Trophoblast cell (in vitro differentiated cells and primary cell): ENCODE data around the gene TARM1.
"Not testable (repeated sequence)": the region's sequence is repeated elsewhere in the genome, so short reads cannot be mapped to it uniquely, and the experiment has no call there.

Source experiments
- DNase-seq, 2 donors: peaks; one replicate each; pipeline ENCODE4 v3.0.0-alpha.2; 2016
- H2AFZ ChIP-seq: 2 replicates; pipeline ENCODE4 v1.6.1; 2013; ENCODE audit warnings: low read length, moderate library complexity, mild to moderate bottlenecking; ENCODE audit not compliant: insufficient read depth, poor library complexity
- H2AK5ac ChIP-seq: 2 replicates; pipeline ENCODE4 v1.6.1; 2013; ENCODE audit warnings: mild to moderate bottlenecking, low read length
- H2BK120ac ChIP-seq: 2 replicates; pipeline ENCODE4 v1.6.1; 2013; ENCODE audit warnings: low read length, mild to moderate bottlenecking, moderate library complexity; ENCODE audit not compliant: insufficient read depth, poor library complexity
- H2BK12ac ChIP-seq: 2 replicates; pipeline ENCODE4 v1.6.1; 2013; ENCODE audit warnings: mild to moderate bottlenecking, low read length, moderate library complexity
- H2BK5ac ChIP-seq: 2 replicates; pipeline ENCODE4 v1.6.1; 2013; ENCODE audit warnings: low read length, low read depth, moderate library complexity, mild to moderate bottlenecking; ENCODE audit not compliant: poor library complexity
- H3K14ac ChIP-seq: 2 replicates; pipeline ENCODE4 v1.6.1; 2013; ENCODE audit warnings: mild to moderate bottlenecking, low read length
- H3K18ac ChIP-seq: 2 replicates; pipeline ENCODE4 v1.6.1; 2013; ENCODE audit warnings: mild to moderate bottlenecking, low read length
- H3K23ac ChIP-seq: 2 replicates; pipeline ENCODE4 v1.6.1; 2013; ENCODE audit warnings: low read length
- H3K27ac ChIP-seq: 2 replicates; pipeline ENCODE4 v1.5.1; 2013; ENCODE audit warnings: low read depth, mild to moderate bottlenecking, inconsistent platforms, low read length, moderate library complexity
- H3K27me3 ChIP-seq: 2 replicates; pipeline ENCODE4 v1.6.1; 2013; ENCODE audit warnings: inconsistent platforms, mild to moderate bottlenecking, low read length, moderate library complexity; ENCODE audit not compliant: insufficient read depth
- H3K36me3 ChIP-seq, 2 experiments: 1 replicate in 1 of 2; 2 replicates in 1 of 2; pipeline ENCODE4 v1.6.1; 2013; ENCODE audit warnings: low read length in 2 of 2, mild to moderate bottlenecking in 2 of 2, moderate library complexity in 1 of 2; ENCODE audit not compliant: insufficient read depth in 2 of 2, control insufficient read depth in 1 of 2
- H3K4ac ChIP-seq: 2 replicates; pipeline ENCODE4 v1.6.1; 2013; ENCODE audit warnings: low read depth, mild to moderate bottlenecking, low read length, moderate library complexity
- H3K4me1 ChIP-seq, 2 experiments: 1 replicate in 1 of 2; 2 replicates in 1 of 2; pipeline ENCODE4 v1.6.1; 2013; ENCODE audit warnings: low read length in 2 of 2, mild to moderate bottlenecking in 2 of 2, moderate library complexity in 1 of 2; ENCODE audit not compliant: insufficient read depth in 2 of 2, control insufficient read depth in 1 of 2
- H3K4me2 ChIP-seq: 2 replicates; pipeline ENCODE4 v1.6.1; 2013; ENCODE audit warnings: inconsistent platforms, mild to moderate bottlenecking, low read length, moderate library complexity
- H3K4me3 ChIP-seq: 2 replicates; pipeline ENCODE4 v1.5.1; 2013; ENCODE audit warnings: mild to moderate bottlenecking, low read depth, low read length, inconsistent platforms
- H3K79me1 ChIP-seq: one replicate; pipeline ENCODE4 v1.6.1; 2013; ENCODE audit warnings: low read length
- H3K79me2 ChIP-seq: 2 replicates; pipeline ENCODE4 v1.6.1; 2013; ENCODE audit warnings: low read length, mild to moderate bottlenecking; ENCODE audit not compliant: control insufficient read depth, insufficient read depth, poor library complexity
- H3K9ac ChIP-seq: 2 replicates; pipeline ENCODE4 v1.6.1; 2013; ENCODE audit warnings: mild to moderate bottlenecking, low read length
- H3K9me3 ChIP-seq: 2 replicates; pipeline ENCODE4 v1.6.1; 2013; ENCODE audit warnings: low read depth, mild to moderate bottlenecking, control low read depth, inconsistent platforms, low read length; ENCODE audit not compliant: insufficient read depth
- H4K12ac ChIP-seq: 2 replicates; pipeline ENCODE4 v1.6.1; 2013; ENCODE audit warnings: low read depth, mild to moderate bottlenecking, low read length, moderate library complexity
- H4K8ac ChIP-seq: 2 replicates; pipeline ENCODE4 v1.6.1; 2013; ENCODE audit warnings: low read depth, mild to moderate bottlenecking, low read length, moderate library complexity
- H4K91ac ChIP-seq: one replicate; pipeline ENCODE4 v1.6.1; 2013; ENCODE audit warnings: low read depth, mild to moderate bottlenecking, low read length, moderate library complexity
- WGBS: extraction: QIAGEN DNeasy Blood & Tissue Kit; methylation state at CpG from one replicate; pipeline ENCODE4 v1.1.7; 2013; ENCODE audit warnings: missing lambda C conversion rate; ENCODE audit not compliant: insufficient read length, insufficient coverage; ENCODE audit errors: extremely low coverage; 5-methylcytosine and 5-hydroxymethylcytosine counted together

The TARM1 gene

DNA sequence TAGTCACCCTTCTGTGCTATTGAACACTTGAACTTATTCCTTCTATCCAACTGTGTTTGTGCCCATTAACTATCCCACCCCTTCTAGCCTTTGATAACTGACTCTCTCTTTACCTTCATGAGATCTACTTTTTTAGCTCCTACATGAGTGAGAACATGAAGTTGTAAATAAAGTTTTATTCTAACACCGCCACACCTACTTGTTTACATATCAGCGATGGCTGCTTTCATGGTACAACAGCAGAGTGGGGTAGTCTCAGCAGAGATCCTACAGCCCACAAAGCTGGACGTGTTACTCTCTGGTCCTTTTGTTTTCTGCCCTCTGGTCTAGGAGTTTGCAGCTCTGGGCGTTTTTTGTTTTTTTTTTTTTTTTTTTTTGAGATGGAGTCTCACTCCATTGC lies 41.2 kb downstream of the TARM1 start:
- no peak overlapping the region for H3K4me2 ChIP-seq
- no peak overlapping the region for H3K27ac ChIP-seq
- no peak overlapping the region for H3K14ac ChIP-seq
- H3K9me3 ChIP-seq, result peaks cover 2% of the 10 kb centered on the region
- H4K12ac ChIP-seq, result no peak overlapping the region
- no peak overlapping the region for H2AK5ac ChIP-seq
- no peaks in the 10 kb centered on the region for H3K27me3 ChIP-seq
- no peak for DNase-seq
- no peak overlapping the region for H2BK12ac ChIP-seq
- H3K9ac ChIP-seq, result no peak overlapping the region
- no peak overlapping the region for H2BK120ac ChIP-seq
- no peak overlapping the region for H2AFZ ChIP-seq
- H3K36me3 ChIP-seq, result no peaks in the 10 kb centered on the region
- no CpG with 5 or more reads among the region's 4 CpGs for WGBS
- H3K79me2 ChIP-seq, result no peaks in the 10 kb centered on the region
- H3K4me1 ChIP-seq, result peaks cover 6 to 7% of the 10 kb centered on the region in 2 experiments
- no peak overlapping the region for H3K23ac ChIP-seq
- no peak overlapping the region for H3K4ac ChIP-seq
- no peak overlapping the region for H2BK5ac ChIP-seq
- H3K18ac ChIP-seq, result no peak overlapping the region
- H3K79me1 ChIP-seq, result no peaks in the 10 kb centered on the region
- no peak overlapping the region for H4K8ac ChIP-seq
- H3K4me3 ChIP-seq, result no peak overlapping the region
- H4K91ac ChIP-seq, result no peak overlapping the region

DNA sequence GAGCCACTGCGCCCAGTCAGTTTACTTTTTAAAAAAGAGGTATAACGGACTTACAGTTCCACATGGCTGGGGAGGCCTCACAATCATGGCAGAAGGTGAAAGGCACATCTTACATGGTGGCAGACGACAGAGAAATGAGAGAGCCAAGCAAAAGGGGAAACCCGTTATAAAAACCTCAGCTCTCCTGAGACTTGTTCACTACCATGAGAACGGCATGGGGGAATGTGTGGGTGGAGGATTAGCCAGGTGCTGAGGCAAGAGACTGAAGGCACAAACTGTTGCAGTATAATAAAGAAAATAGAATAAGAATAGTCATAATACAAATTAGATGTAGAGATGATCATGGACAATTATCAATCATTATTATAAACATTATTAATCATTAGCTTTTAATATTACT lies 44.6 kb downstream of the TARM1 start:
- not testable (repeated sequence) for H3K27ac ChIP-seq, H2BK120ac ChIP-seq, H3K79me1 ChIP-seq, H3K4me1 ChIP-seq, H3K18ac ChIP-seq, H3K4ac ChIP-seq, H3K4me3 ChIP-seq, H2AFZ ChIP-seq, H3K4me2 ChIP-seq, H3K27me3 ChIP-seq, H3K79me2 ChIP-seq, H4K12ac ChIP-seq, H2BK12ac ChIP-seq, H3K9ac ChIP-seq, H3K36me3 ChIP-seq, H2BK5ac ChIP-seq, H2AK5ac ChIP-seq, H3K9me3 ChIP-seq, H4K91ac ChIP-seq, H3K23ac ChIP-seq, H4K8ac ChIP-seq, H3K14ac ChIP-seq, DNase-seq
- WGBS, result no CpG with 5 or more reads among the region's 5 CpGs

DNA sequence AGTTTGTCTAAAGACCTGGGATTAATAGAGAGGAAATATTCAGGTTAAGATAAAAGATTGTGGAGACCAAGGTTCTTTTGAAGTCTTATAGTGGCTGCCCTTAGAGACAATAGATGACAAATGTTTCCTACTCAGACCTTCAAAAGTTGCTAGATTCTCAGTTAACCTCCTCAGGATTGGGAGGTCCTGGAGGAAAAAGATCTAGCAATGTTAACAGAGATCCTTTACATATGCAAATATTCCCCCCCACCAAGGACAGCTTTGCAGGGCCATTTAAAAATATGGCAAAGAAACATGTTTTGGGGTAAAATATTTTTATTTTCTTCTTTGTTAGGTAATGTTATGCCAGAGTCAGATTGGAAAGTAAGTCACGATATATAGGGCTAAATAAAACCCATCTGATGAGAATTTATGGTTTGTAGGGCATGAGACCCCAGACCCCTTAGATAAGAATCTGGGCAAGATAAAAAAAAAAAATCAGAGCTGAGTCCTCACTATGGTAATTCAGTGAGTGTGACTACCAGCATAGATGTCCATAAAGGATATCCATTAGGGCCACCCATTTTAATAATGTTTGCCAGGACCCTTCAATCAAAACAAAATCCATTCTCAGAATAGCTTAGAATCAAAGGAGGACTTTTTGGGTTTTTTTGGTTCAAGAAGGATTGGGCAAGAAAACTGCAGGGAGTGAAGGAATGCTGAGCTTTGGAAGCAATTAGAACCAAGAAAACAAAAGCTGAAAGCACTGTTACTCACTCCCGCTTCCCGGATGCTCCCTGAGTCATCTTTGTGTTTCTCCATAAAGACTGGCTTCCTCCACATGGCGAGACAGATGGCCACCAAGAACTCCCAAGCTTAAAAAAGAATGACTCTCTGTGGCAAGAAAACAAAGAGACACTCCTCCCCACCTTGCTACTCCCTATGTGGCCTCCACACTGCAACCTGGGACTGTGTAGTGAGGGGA lies 45.7 kb downstream of the TARM1 start:
- no peaks in the 10 kb centered on the region for H3K79me1 ChIP-seq
- H2BK5ac ChIP-seq, result no peak overlapping the region
- no peak overlapping the region for H4K12ac ChIP-seq
- no peak overlapping the region for H3K9ac ChIP-seq
- no peaks in the 10 kb centered on the region for H3K36me3 ChIP-seq
- no peak overlapping the region for H4K91ac ChIP-seq
- no peak overlapping the region for H2AFZ ChIP-seq
- no peak overlapping the region for H3K18ac ChIP-seq
- no peak overlapping the region for H2AK5ac ChIP-seq
- no peak overlapping the region for H4K8ac ChIP-seq
- H3K27ac ChIP-seq, result no peak overlapping the region
- H3K4me3 ChIP-seq, result no peak overlapping the region
- no peak overlapping the region for H3K23ac ChIP-seq
- no peak overlapping the region for H3K4me2 ChIP-seq
- no peak overlapping the region for H2BK12ac ChIP-seq
- no peak overlapping the region for H3K4ac ChIP-seq
- WGBS, result no CpG with 5 or more reads among the region's 4 CpGs
- H3K4me1 ChIP-seq, result peaks cover 0 to 2% of the 10 kb centered on the region in 2 experiments
- no peak overlapping the region for H3K14ac ChIP-seq
- H3K27me3 ChIP-seq, result no peaks in the 10 kb centered on the region
- H3K79me2 ChIP-seq, result no peaks in the 10 kb centered on the region
- no peak overlapping the region for H2BK120ac ChIP-seq
- no peaks in the 10 kb centered on the region for H3K9me3 ChIP-seq
- DNase-seq, result peak; percentile 36 to 52

DNA sequence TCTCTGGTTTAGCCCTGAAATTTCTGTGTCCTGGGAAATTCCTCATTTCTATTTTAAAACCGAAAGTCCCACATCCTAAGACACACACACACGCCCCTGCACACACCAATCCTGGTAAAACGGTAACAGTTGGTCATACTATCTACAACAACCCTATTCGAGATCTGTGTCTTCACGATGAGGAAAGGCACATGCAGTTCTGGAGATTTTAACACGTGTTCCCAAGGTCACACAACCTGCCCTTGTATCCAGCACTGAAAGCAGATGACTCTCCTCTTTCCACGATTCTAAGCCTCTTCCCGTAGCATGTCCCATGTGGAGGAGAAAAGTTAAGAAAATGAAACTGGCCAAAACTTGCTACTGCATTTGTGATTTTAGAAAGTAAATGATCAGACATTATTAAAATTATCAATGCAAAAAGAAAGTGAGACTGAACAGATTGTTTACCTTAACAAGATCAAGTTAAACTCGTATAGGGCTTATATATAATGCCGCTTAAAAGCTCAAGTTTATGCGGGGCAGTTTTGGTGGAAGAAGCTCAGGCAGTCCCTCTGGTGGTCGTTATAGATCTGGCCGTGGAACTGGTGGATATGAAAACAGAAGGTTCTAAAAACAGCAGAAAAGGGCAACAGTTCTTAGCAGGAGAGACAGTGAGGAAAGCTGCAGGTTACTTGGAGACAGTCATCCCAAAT lies 50.1 kb downstream of the TARM1 start:
- H3K9ac ChIP-seq, result no peak overlapping the region
- no peak overlapping the region for H4K8ac ChIP-seq
- H3K9me3 ChIP-seq, result no peaks in the 10 kb centered on the region
- no peak overlapping the region for H2BK120ac ChIP-seq
- WGBS, result no CpG with 5 or more reads among the region's 13 CpGs
- H3K79me2 ChIP-seq, result no peaks in the 10 kb centered on the region
- H3K79me1 ChIP-seq, result no peaks in the 10 kb centered on the region
- H3K18ac ChIP-seq, result no peak overlapping the region
- no peak overlapping the region for H4K12ac ChIP-seq
- no peak overlapping the region for H3K4me3 ChIP-seq
- no peak overlapping the region for H2AK5ac ChIP-seq
- no peak overlapping the region for H2AFZ ChIP-seq
- H3K14ac ChIP-seq, result no peak overlapping the region
- H4K91ac ChIP-seq, result no peak overlapping the region
- no peak overlapping the region for H3K4me2 ChIP-seq
- no peak overlapping the region for H2BK12ac ChIP-seq
- no peak overlapping the region for H3K4ac ChIP-seq
- no peak overlapping the region for H3K23ac ChIP-seq
- no peak overlapping the region for H3K27ac ChIP-seq
- no peaks in the 10 kb centered on the region for H3K36me3 ChIP-seq
- no peaks in the 10 kb centered on the region for H3K27me3 ChIP-seq
- H3K4me1 ChIP-seq, result peaks cover 0 to 2% of the 10 kb centered on the region in 2 experiments
- DNase-seq, result no peak
- no peak overlapping the region for H2BK5ac ChIP-seq
